Endothelial cell of umbilical vein (primary cell): ENCODE results near the gene SULT1A3. TPM values are rescaled to one million over a fixed set of nuclear protein-coding genes. Genes with fewer than 3 reads are reported as not detected.
"Not testable (repeated sequence)": the region's sequence is repeated elsewhere in the genome, so short reads cannot be mapped to it uniquely, and the experiment has no call there.

Experiments
- BruUV-seq: library from RNA; stranded (reverse); fragments of 400-500 nt; replicated peaks from 2 replicates; lab custom pipeline; 2021; lab: Mats Ljungman, UMichigan
- CTCF ChIA-PET: fragments of 300-600, 350-600 bp; sonication (Branson Sonifier 250); formaldehyde crosslinking; loops from one replicate; lab custom pipeline; 2021; ENCODE audit warnings: antibody characterized with exemption, inconsistent platforms; lab: Charles Lee
- POLR2A ChIA-PET: fragments of 300-600, 350-600 bp; sonication (Branson Sonifier 250); formaldehyde crosslinking; loops from one replicate; lab custom pipeline; 2021; ENCODE audit warnings: antibody characterized with exemption, inconsistent platforms; lab: Charles Lee
- DNase-seq: peaks from one replicate; pipeline ENCODE4 v3.0.0-alpha.2; 2011; ENCODE audit warnings: low read depth, low spot score
- FAIRE-seq: peaks from 2 replicates; lab custom pipeline; 2011; peaks lifted over from hg19 to GRCh38; lab: Jason Lieb, UNC
- H2AFZ ChIP-seq: 2 replicates; pipeline ENCODE4 v1.6.0; 2012; ENCODE audit warnings: low read depth, low read length, control low read depth, inconsistent platforms
- H3K27ac ChIP-seq: 2 replicates; pipeline ENCODE4 v1.5.1; 2011; ENCODE audit warnings: low read depth, mild to moderate bottlenecking, control low read depth, low read length, moderate library complexity; ENCODE audit not compliant: insufficient read depth
- H3K27me3 ChIP-seq, 2 experiments: 2 replicates each; pipeline versions ENCODE4 v1.6.0 to v1.6.1; 2011; ENCODE audit warnings: low read length in 2 of 2, mixed read lengths in 1 of 2; ENCODE audit not compliant: control insufficient read depth in 2 of 2, insufficient read depth in 2 of 2
- H3K36me3 ChIP-seq, 2 experiments: 2 replicates in 1 of 2; 3 replicates in 1 of 2; pipeline ENCODE4 v1.5.1; 2011; ENCODE audit warnings: low read length in 2 of 2, mild to moderate bottlenecking in 1 of 2, moderate library complexity in 1 of 2; ENCODE audit not compliant: control insufficient read depth in 2 of 2, insufficient read depth in 2 of 2; ENCODE audit errors: extremely low read depth in 1 of 2
- H3K4me1 ChIP-seq: 3 replicates; pipeline ENCODE4 v1.5.1; 2011; ENCODE audit warnings: mild to moderate bottlenecking, low read length; ENCODE audit not compliant: control insufficient read depth, insufficient read depth; ENCODE audit errors: extremely low read depth
- H3K4me2 ChIP-seq: 2 replicates; pipeline ENCODE4 v1.6.1; 2011; ENCODE audit warnings: low read length, control low read depth, mixed read lengths; ENCODE audit not compliant: insufficient read depth
- H3K4me3 ChIP-seq, 3 experiments: fragments of 200-600 bp in 1 of 3; sonication (generic), shearing (Covaris generic) in 1 of 3; replicated peaks in 1 of 3; 2 replicates each; pipeline ENCODE4 v1.5.1; 2011 to 2016; ENCODE audit warnings: control low read depth in 3 of 3, low read length in 3 of 3, mild to moderate bottlenecking in 2 of 3, inconsistent platforms in 1 of 3, low read depth in 1 of 3, moderate library complexity in 1 of 3; ENCODE audit not compliant: insufficient read depth in 1 of 3
- H3K79me2 ChIP-seq: 2 replicates; pipeline ENCODE4 v1.6.0; 2012; ENCODE audit warnings: low read length, inconsistent platforms; ENCODE audit not compliant: control insufficient read depth, insufficient read depth
- H3K9ac ChIP-seq: replicated peaks from 2 replicates; pipeline ENCODE3; 2011; ENCODE audit warnings: low read length, control low read depth; ENCODE audit not compliant: insufficient read depth; ENCODE audit errors: extremely low read depth
- H3K9me1 ChIP-seq: replicated peaks from 3 replicates; pipeline ENCODE4 v1.6.0; 2011; ENCODE audit warnings: mild to moderate bottlenecking, low read length; ENCODE audit not compliant: control insufficient read depth, insufficient read depth; ENCODE audit errors: extremely low read depth
- H3K9me3 ChIP-seq: replicated peaks from 2 replicates; pipeline ENCODE4 v1.5.1; 2012; ENCODE audit warnings: low read length, inconsistent platforms; ENCODE audit not compliant: control insufficient read depth, insufficient read depth
- H4K20me1 ChIP-seq: replicated peaks from 2 replicates; pipeline ENCODE3; 2011; ENCODE audit warnings: mild to moderate bottlenecking, low read length; ENCODE audit not compliant: control insufficient read depth, insufficient read depth; ENCODE audit errors: extremely low read depth
- EZH2 ChIP-seq: IDR thresholded peaks from 2 replicates; pipeline ENCODE4 v1.6.1; 2012; ENCODE audit warnings: borderline replicate concordance, low read depth, mild to moderate bottlenecking, moderate library complexity, low read length, inconsistent platforms; ENCODE audit not compliant: severe bottlenecking
- FOS ChIP-seq: IDR thresholded peaks from 2 replicates; pipeline ENCODE4 v1.6.1; 2011; ENCODE audit warnings: mild to moderate bottlenecking, low read length, moderate library complexity, borderline replicate concordance; ENCODE audit not compliant: insufficient read depth
- GATA2 ChIP-seq: IDR thresholded peaks from 2 replicates; pipeline ENCODE4 v1.7.0; 2011; ENCODE audit warnings: low read depth, mild to moderate bottlenecking, moderate library complexity, mixed read lengths, low read length; ENCODE audit not compliant: insufficient read length, insufficient read depth
- JUN ChIP-seq: IDR thresholded peaks from 2 replicates; pipeline ENCODE4 v1.6.1; 2011; ENCODE audit warnings: borderline replicate concordance, low read depth; ENCODE audit not compliant: insufficient read length, insufficient read depth
- MYC ChIP-seq: IDR thresholded peaks from one replicate; pipeline ENCODE4 v1.6.1; 2011; ENCODE audit warnings: mild to moderate bottlenecking, low read depth, low read length
- POLR2A ChIP-seq: IDR thresholded peaks from 2 replicates; pipeline ENCODE4 v1.6.1; 2012; ENCODE audit warnings: low read depth, mild to moderate bottlenecking, control low read depth, low read length
- dilution Hi-C: fragments of 300-500 bp; cut with MboI; formaldehyde crosslinking; loops from one replicate; pipeline ENCODE4 v1.15.0; 2019; ENCODE audit warnings: low sequenced_read_pairs; ENCODE audit not compliant: extremely low pct_ligation_motif_present
- intact Hi-C: fragments of 100-400 bp; cut with micrococcal nuclease; formaldehyde crosslinking; loops from one replicate; pipeline ENCODE4 v1.10.0; 2022
- polyA plus RNA-seq, 4 experiments: library from polyadenylated mRNA; depleted of rRNA in 3 of 4; stranded (reverse) in 3 of 4; unstranded in 1 of 4; fragments of >200 nt; gene quantifications; 2 replicates each; pipeline versions ENCODE4 v1.2.1 to v1.2.3, GENCODE V29; 2011 to 2012; ENCODE audit warnings: missing spikeins in 1 of 4
- total RNA-seq: library from RNA; stranded (reverse); gene quantifications from 2 replicates; pipeline ENCODE4 v1.2.3, GENCODE V29; 2021

SULT1A3 gene
- total and polyA plus RNA-seq, 2 donors (not counting 3 experiments of a cell fraction or from before 2014, with no cell fraction given): 5.1 to 12.2 TPM

- Histone ChIP-seq H3K9me1 (no peaks in the 10 kb centered on the region), H3K9me3 (no peaks in the 10 kb centered on the region), H3K9ac (no peak overlapping the region), H3K36me3 (no peaks in the 10 kb centered on the region), H3K27ac (no peak overlapping the region), H3K4me1 (no peaks in the 10 kb centered on the region), H4K20me1 (no peaks in the 10 kb centered on the region), H3K4me2 (no peak overlapping the region), H3K4me3 (no peak overlapping the region), H2AFZ (no peak overlapping the region), H3K79me2 (no peaks in the 10 kb centered on the region), H3K27me3 (no peaks in the 10 kb centered on the region)
- ChIA-PET POLR2A (no interaction called here), CTCF (no interaction called here)
- BruUV-seq: no TSS peak
- DNase-seq: no peak
- intact Hi-C loops: no loop called here
- TF ChIP-seq MYC (no peak), EZH2 (no peak), POLR2A (no peak), FOS (no peak), GATA2 (no peak), JUN (no peak)
- dilution Hi-C loops: no loop called here
- FAIRE-seq: no peak
These were observed 32.7 kb upstream of the SULT1A3 start for GRCh38 chr16:30166202-30166902.

DNA sequence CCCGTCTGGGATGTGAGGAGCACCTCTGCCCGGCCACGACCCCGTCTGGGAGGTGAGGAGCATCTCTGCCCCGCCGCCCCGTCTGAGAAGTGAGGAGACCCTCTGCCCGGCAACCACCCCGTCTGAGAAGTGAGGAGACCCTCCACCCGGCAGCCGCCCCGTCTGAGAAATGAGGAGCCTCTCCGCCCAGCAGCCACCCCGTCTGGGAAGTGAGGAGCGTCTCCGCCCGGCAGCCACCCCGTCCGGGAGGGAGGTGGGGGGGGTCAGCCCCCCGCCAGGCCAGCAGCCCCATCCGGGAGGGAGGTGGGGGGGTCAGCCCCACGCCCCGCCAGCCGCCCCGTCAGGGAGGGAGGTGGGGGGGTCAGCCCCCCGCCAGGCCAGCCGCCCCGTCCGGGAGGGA, 30.3 kb upstream of the SULT1A3 start:
- H3K9ac ChIP-seq, dilution Hi-C loops, H3K27ac ChIP-seq, CTCF ChIA-PET, FAIRE-seq, BruUV-seq, H3K4me3 ChIP-seq, intact Hi-C loops, H3K27me3 ChIP-seq, H3K4me1 ChIP-seq, H3K36me3 ChIP-seq, H3K9me1 ChIP-seq, DNase-seq, H3K79me2 ChIP-seq, H3K4me2 ChIP-seq, POLR2A ChIA-PET, H4K20me1 ChIP-seq, H2AFZ ChIP-seq, H3K9me3 ChIP-seq: not testable (repeated sequence)

DNA sequence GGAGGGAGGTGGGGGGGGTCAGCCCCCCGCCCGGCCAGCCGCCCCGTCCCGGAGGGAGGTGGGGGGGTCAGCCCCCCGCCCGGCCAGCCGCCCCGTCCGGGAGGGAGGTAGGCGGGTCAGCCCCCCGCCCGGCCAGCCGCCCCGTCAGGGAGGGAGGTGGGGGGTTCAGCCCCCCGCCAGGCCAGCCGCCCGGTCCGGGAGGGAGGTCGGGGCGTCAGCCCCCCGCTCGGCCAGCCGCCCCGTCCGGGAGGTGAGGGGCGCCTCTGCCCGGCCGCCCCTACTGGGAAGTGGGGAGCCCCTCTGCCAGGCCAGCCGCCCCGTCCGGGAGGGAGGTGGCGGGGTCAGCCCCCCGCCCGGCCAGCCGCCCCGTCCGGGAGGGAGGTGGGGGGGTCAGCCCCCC, 29.6 kb upstream of the SULT1A3 start:
- H3K4me2 ChIP-seq, H4K20me1 ChIP-seq, dilution Hi-C loops, POLR2A ChIA-PET, FAIRE-seq, BruUV-seq, H3K9me1 ChIP-seq, CTCF ChIA-PET, H2AFZ ChIP-seq, H3K4me1 ChIP-seq, H3K4me3 ChIP-seq, H3K36me3 ChIP-seq, H3K27ac ChIP-seq, H3K79me2 ChIP-seq, H3K9me3 ChIP-seq, H3K27me3 ChIP-seq, intact Hi-C loops, DNase-seq, H3K9ac ChIP-seq: not testable (repeated sequence)
